ENCODE results near the gene EMSY. TPM values are rescaled to one million over a fixed set of nuclear protein-coding genes. Genes with fewer than 3 reads are reported as not detected.
"Not testable (repeated sequence)": the region's sequence is repeated elsewhere in the genome, so short reads cannot be mapped to it uniquely, and the experiment has no call there.

EMSY gene, protein sequence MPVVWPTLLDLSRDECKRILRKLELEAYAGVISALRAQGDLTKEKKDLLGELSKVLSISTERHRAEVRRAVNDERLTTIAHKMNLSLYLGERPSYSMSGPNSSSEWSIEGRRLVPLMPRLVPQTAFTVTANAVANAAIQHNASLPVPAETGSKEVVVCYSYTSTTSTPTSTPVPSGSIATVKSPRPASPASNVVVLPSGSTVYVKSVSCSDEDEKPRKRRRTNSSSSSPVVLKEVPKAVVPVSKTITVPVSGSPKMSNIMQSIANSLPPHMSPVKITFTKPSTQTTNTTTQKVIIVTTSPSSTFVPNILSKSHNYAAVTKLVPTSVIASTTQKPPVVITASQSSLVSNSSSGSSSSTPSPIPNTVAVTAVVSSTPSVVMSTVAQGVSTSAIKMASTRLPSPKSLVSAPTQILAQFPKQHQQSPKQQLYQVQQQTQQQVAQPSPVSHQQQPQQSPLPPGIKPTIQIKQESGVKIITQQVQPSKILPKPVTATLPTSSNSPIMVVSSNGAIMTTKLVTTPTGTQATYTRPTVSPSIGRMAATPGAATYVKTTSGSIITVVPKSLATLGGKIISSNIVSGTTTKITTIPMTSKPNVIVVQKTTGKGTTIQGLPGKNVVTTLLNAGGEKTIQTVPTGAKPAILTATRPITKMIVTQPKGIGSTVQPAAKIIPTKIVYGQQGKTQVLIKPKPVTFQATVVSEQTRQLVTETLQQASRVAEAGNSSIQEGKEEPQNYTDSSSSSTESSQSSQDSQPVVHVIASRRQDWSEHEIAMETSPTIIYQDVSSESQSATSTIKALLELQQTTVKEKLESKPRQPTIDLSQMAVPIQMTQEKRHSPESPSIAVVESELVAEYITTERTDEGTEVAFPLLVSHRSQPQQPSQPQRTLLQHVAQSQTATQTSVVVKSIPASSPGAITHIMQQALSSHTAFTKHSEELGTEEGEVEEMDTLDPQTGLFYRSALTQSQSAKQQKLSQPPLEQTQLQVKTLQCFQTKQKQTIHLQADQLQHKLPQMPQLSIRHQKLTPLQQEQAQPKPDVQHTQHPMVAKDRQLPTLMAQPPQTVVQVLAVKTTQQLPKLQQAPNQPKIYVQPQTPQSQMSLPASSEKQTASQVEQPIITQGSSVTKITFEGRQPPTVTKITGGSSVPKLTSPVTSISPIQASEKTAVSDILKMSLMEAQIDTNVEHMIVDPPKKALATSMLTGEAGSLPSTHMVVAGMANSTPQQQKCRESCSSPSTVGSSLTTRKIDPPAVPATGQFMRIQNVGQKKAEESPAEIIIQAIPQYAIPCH (N-terminal part only)
- 10 to 100 TPM; 35.7 to 42.4 TPM for total RNA-seq

DNA sequence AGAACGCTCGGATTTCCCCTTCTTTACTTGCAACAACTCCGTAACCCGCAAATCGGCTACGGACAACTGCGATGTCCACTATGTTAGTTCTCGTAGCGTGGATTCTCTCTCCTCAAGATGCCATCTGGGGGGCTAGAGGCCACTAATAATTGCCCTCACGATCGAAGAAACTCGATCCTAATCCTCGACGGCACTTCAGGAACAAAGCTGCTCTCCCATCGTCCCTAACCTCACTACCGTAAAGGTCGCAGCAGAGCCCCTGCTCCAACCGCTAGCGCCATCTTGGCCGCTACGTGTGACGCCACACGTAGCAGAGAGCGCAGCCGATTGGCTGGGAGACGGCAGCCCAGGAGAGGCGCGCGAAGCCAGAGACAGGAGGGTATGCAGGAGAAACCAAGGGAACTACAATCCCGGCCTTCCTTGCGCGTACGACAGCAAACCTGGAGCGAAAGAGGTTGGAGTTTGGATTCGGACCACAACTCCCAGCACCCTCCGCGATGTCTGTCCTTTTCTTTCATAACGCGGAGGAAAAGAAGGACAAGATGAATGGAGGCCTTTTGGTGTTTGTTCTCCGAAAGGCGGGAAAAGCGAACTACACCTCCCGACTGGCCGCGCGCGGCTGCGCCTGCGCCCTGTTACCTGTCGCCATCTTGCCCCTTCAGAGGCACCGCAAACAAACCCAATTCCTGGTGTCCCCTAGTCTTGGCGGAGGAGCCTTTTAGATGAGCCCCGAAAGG lies at the start of gene EMSY:
EMSY (plus strand) TSS at position 635 of the 737 bp plus-strand sequence. CDS start 1,921 bp downstream, outside the sequence.
- no peaks in the 10 kb centered on the region for H3K27me3 Mint-ChIP-seq
- peaks cover 21% of the 10 kb centered on the region for H3K4me1 Mint-ChIP-seq
- DNase-seq (peak; percentile 88), ATAC-seq (ENCODE audit: low read depth) (peak; percentile 93)
- no peaks in the 10 kb centered on the region for H3K9me3 Mint-ChIP-seq
- H3K27ac Mint-ChIP-seq, result peak within 1 kb of the TSS; percentile 93
- peak within 1 kb of the TSS; percentile 84 for H3K4me3 Mint-ChIP-seq
- POLR2A ChIA-PET, result interaction anchor here (1.2 kb wide), 1 partner anchor 74 kb away, joined by 3 read pairs; no protein-coding TSS in a partner anchor
- peaks cover 13% of the 10 kb centered on the region for H3K36me3 Mint-ChIP-seq

DNA sequence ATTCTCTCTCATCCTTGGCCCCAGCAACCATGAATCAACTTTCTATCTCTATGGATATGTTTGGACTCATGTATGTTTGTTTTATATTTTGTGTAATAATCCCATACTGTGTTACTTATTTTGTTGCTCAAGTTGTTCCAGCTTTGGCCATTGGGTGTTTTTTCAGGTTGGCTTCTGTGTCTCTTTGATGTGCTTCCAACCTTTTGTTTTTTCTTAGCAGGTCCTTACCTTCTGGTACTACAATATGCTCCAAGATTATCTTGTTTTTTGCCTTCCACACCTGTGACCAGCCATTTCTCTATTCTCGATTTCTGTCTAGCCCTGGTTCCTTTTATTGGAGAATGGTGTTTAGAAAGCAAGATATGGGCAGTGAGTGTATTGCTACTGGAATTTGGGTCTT lies 49.5 kb upstream of the EMSY start:
- Mint-ChIP-seq H3K4me3 (no peak overlapping the region), H3K27me3 (no peaks in the 10 kb centered on the region), H3K36me3 (no peaks in the 10 kb centered on the region), H3K9me3 (no peaks in the 10 kb centered on the region), H3K27ac (no peak overlapping the region), H3K4me1 (no peaks in the 10 kb centered on the region)
- ATAC-seq (ENCODE audit: low read depth) (no peak), DNase-seq (no peak)
- POLR2A ChIA-PET, result no interaction called here

DNA sequence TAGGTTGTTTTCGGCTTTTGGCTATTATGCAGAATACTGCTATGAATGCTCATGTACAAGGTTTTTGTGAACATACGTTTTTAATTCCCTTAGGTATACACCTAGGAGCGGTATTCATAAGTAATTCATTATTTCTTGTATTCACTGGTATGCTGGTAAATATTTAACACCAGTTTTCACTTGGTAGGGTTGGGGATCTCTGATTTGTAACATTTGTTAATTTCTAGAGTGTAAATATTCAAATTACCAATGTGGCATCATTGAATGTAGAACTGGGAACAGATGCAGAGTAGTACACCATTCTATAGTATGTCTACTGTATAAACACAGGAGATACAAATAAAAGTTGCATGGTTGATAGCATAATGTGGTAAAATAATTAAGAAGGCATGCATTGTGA lies 47.4 kb upstream of the EMSY start:
- no peaks in the 10 kb centered on the region for H3K4me1 Mint-ChIP-seq
- H3K27ac Mint-ChIP-seq, result no peak overlapping the region
- DNase-seq, result no peak
- H3K9me3 Mint-ChIP-seq, result no peaks in the 10 kb centered on the region
- POLR2A ChIA-PET, result no interaction called here
- H3K36me3 Mint-ChIP-seq, result no peaks in the 10 kb centered on the region
- no peaks in the 10 kb centered on the region for H3K27me3 Mint-ChIP-seq
- H3K4me3 Mint-ChIP-seq, result no peak overlapping the region
- no peak for ATAC-seq (ENCODE audit: low read depth)

DNA sequence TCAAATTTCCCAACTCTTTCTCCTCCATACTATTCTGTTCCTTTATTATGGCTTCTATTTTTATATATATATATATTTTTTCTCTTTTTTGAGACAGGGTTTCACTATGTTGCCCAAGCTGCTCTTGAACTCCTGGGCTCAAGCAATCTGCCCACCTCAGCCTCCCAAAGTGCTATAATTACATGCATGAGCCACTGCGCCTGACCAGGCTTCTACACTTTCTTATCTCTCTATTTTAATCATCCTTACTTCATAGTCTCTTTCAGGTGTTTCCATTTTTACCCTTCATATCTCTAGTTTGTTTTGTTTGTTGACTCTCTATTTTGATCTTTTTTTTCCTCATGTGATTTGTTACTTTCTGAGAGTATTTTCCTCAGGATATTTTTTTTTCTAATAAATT lies 43.9 kb upstream of the EMSY start:
- no peaks in the 10 kb centered on the region for H3K4me1 Mint-ChIP-seq
- H3K4me3 Mint-ChIP-seq, result no peak overlapping the region
- POLR2A ChIA-PET, result no interaction called here
- DNase-seq (no peak), ATAC-seq (ENCODE audit: low read depth) (no peak)
- no peak overlapping the region for H3K27ac Mint-ChIP-seq
- no peaks in the 10 kb centered on the region for H3K9me3 Mint-ChIP-seq
- H3K36me3 Mint-ChIP-seq, result no peaks in the 10 kb centered on the region
- H3K27me3 Mint-ChIP-seq, result peaks cover 1% of the 10 kb centered on the region

DNA sequence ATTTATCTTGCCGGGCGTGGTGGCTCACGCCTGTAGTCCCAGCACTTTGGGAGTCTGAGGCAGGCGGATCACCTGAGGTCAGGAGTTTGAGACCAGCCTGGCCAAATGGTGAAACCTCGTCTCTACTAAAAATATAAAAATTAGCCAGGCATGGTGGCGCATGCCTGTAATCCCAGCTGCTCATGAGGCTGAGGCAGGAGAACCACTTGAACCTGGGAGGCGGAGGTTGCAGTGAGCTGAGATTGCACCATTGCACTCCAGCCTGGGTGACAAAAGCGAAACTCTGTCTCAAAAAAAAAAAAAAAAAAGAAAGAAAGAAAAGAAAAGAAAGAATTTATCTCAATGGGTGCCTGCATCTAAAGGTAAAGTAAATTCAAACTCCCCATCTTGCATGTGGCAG lies 43.3 kb upstream of the EMSY start:
- H3K9me3 Mint-ChIP-seq; DNase-seq; H3K27me3 Mint-ChIP-seq; H3K27ac Mint-ChIP-seq; H3K4me3 Mint-ChIP-seq; H3K4me1 Mint-ChIP-seq; ATAC-seq (ENCODE audit: low read depth); POLR2A ChIA-PET; H3K36me3 Mint-ChIP-seq: not testable (repeated sequence)

DNA sequence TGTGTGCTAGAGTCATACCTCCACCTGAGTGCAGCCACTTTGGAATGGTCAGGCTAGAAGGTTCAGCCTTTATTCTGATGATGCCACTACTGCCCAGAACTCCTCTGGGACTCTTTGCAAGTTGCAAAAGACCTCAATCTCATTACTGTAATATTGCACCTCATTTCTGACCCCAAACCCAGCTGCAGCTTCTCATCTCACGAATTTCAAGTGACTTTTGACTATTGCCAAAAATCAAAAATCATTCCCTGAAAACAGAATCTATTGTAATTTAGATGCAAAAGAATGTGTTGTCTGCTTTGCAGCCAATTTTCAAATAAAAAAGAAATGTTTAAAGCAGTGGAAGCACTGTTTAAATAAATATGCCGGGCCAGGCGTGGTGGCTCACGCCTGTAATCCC lies 38.5 kb upstream of the EMSY start:
- Mint-ChIP-seq H3K9me3 (no peaks in the 10 kb centered on the region), H3K27ac (no peak overlapping the region), H3K36me3 (no peaks in the 10 kb centered on the region), H3K4me3 (no peak overlapping the region), H3K27me3 (peaks cover 1% of the 10 kb centered on the region), H3K4me1 (peaks cover 3% of the 10 kb centered on the region)
- DNase-seq, result no peak
- no peak for ATAC-seq (ENCODE audit: low read depth)
- POLR2A ChIA-PET, result no interaction called here

DNA sequence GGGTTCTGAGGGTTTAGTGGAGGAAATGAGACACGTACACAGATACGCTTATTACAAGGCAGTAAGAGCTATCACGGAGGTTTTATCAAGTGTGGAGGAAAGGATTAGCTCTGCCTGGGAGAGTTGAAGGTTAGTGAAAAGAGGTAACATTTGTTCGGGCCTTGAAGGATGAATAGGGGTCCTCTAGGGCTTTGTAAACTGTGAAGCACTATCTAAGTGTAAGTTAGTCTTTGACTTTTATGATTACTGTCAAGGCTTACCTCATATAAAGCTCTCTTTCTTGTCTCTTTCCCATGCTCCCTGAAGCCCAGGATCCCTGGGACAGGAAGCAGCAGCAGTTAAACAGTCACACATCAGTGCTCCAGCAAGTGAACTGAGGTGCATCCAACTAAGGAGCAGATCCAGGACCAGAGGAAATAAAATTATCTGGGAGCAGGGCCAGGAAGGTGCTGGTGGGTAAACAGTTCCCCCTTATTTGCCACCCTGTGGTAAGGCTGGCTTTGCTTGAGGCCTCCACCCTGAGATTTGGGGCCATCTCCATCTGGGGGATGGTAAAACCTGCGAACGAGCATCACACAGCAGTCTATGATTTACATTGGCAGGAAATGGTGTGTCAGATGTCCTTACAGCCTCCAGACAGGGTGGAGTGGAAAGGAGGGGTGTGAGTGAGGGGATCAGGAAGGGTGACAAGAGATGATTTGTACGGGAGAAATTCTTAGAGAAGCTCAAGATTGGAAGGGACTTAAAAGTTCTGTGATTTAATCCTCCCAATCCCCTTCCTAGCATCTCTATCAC lies 36.5 kb upstream of the EMSY start:
- peaks cover 3% of the 10 kb centered on the region for H3K4me1 Mint-ChIP-seq
- POLR2A ChIA-PET, result no interaction called here
- ATAC-seq (ENCODE audit: low read depth) (no peak), DNase-seq (no peak)
- H3K27ac Mint-ChIP-seq, result no peak overlapping the region
- no peaks in the 10 kb centered on the region for H3K36me3 Mint-ChIP-seq
- peaks cover 5% of the 10 kb centered on the region for H3K27me3 Mint-ChIP-seq
- H3K4me3 Mint-ChIP-seq, result no peak overlapping the region
- H3K9me3 Mint-ChIP-seq, result no peaks in the 10 kb centered on the region

DNA sequence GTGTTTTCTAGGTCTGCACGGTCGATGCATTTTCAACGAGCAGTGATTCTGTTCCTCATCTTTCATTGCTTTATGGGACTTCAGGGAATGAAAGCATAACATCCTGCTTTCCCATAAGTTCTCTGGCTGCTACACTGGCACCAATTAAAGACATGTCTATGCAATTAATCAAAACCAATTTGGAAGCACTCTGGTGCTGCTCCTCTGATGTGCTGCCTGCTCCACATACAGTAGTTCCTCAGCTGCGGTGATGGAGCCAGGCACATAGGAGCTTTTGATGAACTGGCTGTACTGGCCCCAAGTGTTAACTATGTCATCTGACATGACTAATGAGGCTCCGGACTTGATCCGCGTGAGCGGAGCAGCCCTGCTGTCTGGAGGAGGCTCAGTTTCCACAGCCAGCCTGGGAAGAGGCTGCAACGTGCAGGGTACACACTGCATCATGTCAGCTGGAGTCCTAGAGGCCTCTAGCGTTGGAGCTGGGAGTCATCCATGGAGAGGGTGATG lies 33.9 kb upstream of the EMSY start:
- ATAC-seq (ENCODE audit: low read depth) (no peak), DNase-seq (no peak)
- H3K36me3 Mint-ChIP-seq, result no peaks in the 10 kb centered on the region
- H3K9me3 Mint-ChIP-seq, result no peaks in the 10 kb centered on the region
- H3K27ac Mint-ChIP-seq, result no peak overlapping the region
- peaks cover 9% of the 10 kb centered on the region for H3K27me3 Mint-ChIP-seq
- H3K4me3 Mint-ChIP-seq, result no peak overlapping the region
- peaks cover 3% of the 10 kb centered on the region for H3K4me1 Mint-ChIP-seq
- POLR2A ChIA-PET, result no interaction called here

DNA sequence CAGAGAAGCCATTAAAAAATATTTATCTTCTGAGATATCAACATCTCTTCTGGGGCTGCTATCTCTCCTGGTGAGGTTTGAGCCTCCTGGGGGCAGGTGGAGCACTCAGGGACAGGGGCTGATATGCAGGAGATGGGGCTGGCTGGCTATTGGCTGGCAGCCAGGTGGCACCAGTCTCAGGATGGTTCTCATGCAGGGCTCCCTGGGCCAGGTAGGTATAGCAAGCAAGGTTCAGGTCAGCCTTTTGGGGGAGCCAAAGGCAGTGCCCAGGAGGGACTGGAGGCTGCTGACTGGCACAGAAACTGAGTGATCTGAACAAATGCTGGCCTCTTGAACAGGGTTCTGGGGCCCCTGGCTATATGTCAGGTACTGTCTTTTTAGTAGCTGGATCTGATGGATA lies 29.7 kb upstream of the EMSY start:
- Mint-ChIP-seq H3K27ac (no peak overlapping the region), H3K27me3 (peaks cover 12% of the 10 kb centered on the region), H3K9me3 (no peaks in the 10 kb centered on the region), H3K4me3 (no peak overlapping the region), H3K4me1 (no peaks in the 10 kb centered on the region), H3K36me3 (no peaks in the 10 kb centered on the region)
- no peak for ATAC-seq (ENCODE audit: low read depth)
- POLR2A ChIA-PET, result no interaction called here
- DNase-seq, result no peak

DNA sequence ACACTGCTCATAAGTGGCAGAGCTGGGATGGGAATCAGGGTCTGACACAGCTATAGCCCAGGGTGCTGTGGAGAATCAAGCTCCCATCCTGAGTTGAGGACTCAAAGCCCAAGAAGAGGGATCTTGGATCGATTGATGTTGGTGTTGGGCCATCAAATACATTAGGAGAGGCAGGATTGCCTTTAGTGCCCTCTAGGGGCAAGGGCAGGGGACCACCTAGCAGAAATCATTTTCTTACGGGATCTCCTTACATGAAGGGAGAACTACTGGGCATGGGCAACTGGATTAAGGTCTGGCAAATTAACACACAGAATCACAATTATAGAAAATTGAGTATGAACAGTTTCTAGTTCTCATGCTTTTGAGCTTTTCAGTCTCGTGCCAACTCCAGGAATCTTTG lies 24.9 kb upstream of the EMSY start:
- no peaks in the 10 kb centered on the region for H3K36me3 Mint-ChIP-seq
- H3K27ac Mint-ChIP-seq, result no peak overlapping the region
- H3K4me3 Mint-ChIP-seq, result no peak overlapping the region
- H3K9me3 Mint-ChIP-seq, result no peaks in the 10 kb centered on the region
- peaks cover 3% of the 10 kb centered on the region for H3K27me3 Mint-ChIP-seq
- ATAC-seq (ENCODE audit: low read depth), result no peak
- POLR2A ChIA-PET, result no interaction called here
- peaks cover 10% of the 10 kb centered on the region for H3K4me1 Mint-ChIP-seq
- DNase-seq, result no peak

DNA sequence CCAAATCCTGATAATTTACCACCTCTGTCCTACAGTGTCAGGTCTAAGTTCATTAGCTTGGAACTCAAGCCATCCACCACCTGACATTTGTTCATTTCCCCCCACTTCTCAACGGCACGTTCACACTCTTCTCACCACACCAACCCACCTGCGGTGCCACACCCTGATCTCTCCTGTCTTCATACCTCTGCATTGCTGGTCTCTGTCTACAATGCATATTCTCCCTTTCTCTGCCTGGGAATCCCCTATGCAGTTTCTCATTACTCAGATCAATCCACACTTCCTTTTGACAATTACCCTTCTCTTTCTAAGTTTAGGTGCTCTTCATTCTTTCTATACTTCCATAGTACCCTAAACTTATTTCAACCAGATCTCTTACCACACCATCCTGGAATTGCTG lies 20.4 kb upstream of the EMSY start:
- H3K27me3 Mint-ChIP-seq, result peaks cover 13% of the 10 kb centered on the region
- no peak overlapping the region for H3K27ac Mint-ChIP-seq
- no peak overlapping the region for H3K4me3 Mint-ChIP-seq
- H3K9me3 Mint-ChIP-seq, result no peaks in the 10 kb centered on the region
- no peaks in the 10 kb centered on the region for H3K36me3 Mint-ChIP-seq
- ATAC-seq (ENCODE audit: low read depth) (no peak), DNase-seq (no peak)
- POLR2A ChIA-PET, result interaction anchor here (0.6 kb wide), 1 partner anchor 398 kb away, joined by 3 read pairs; no protein-coding TSS in a partner anchor
- peaks cover 11% of the 10 kb centered on the region for H3K4me1 Mint-ChIP-seq

DNA sequence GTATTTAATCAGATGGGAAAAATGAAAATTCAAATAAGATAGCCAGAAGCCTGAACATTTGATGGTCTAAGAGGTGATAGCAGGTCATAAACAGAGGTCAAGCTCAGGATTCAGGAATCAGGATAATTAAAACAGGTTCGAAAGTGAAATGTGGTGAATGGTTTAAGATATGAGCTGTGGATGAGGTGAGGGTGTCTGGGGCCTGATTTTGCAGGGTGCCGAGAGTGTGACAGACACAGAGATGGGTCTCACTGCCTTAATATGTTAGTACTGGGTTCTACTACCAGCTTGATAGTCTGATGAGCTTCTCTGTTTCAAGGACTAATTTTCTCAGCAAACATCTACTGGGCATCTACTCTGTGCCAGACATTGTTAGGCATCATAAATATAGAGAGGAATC lies 19.9 kb upstream of the EMSY start:
- POLR2A ChIA-PET, result interaction anchor here (0.6 kb wide), 1 partner anchor 397 kb away, joined by 3 read pairs; no protein-coding TSS in a partner anchor
- H3K4me3 Mint-ChIP-seq, result no peak overlapping the region
- no peaks in the 10 kb centered on the region for H3K36me3 Mint-ChIP-seq
- peaks cover 11% of the 10 kb centered on the region for H3K4me1 Mint-ChIP-seq
- no peak overlapping the region for H3K27ac Mint-ChIP-seq
- DNase-seq (no peak), ATAC-seq (ENCODE audit: low read depth) (no peak)
- peaks cover 16% of the 10 kb centered on the region for H3K27me3 Mint-ChIP-seq
- H3K9me3 Mint-ChIP-seq, result no peaks in the 10 kb centered on the region

All from activated naive CD8-positive, alpha-beta T cell treated with anti-CD3 and anti-CD28 coated beads, Interleukin-2, amount 10 ng/mL, durations not matched to agents 7 days and 5 days (primary cell).